ENCODE results near the gene PHKA2.

DNA sequence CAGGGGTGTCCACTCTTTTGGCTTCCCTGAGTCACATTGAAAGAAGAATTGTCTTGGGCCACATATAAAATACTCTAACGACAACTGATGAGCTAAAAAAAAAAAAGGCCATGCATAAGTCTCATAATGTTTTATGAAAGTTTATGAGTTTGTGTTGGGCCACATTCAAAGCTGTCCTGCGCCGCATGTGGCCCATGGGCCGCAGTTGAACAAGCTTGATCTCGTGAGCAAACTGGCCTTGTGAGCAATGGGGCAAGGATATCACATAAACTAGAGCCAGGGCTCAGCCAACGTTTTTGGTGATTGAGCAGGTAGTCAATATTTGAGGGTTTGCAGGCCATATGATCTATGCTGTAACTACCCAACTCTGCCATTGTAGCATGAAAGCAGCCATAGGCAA is 44.6 kb upstream of the PHKA2 start:
- TF ChIP-seq, protein P1, sequence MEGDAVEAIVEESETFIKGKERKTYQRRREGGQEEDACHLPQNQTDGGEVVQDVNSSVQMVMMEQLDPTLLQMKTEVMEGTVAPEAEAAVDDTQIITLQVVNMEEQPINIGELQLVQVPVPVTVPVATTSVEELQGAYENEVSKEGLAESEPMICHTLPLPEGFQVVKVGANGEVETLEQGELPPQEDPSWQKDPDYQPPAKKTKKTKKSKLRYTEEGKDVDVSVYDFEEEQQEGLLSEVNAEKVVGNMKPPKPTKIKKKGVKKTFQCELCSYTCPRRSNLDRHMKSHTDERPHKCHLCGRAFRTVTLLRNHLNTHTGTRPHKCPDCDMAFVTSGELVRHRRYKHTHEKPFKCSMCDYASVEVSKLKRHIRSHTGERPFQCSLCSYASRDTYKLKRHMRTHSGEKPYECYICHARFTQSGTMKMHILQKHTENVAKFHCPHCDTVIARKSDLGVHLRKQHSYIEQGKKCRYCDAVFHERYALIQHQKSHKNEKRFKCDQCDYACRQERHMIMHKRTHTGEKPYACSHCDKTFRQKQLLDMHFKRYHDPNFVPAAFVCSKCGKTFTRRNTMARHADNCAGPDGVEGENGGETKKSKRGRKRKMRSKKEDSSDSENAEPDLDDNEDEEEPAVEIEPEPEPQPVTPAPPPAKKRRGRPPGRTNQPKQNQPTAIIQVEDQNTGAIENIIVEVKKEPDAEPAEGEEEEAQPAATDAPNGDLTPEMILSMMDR (conservative IDR thresholded peaks at IDR 0.05; ENCODE audit: low read depth, low read length): no peak
- TF ChIP-seq EZH2phosphoT487 (IDR thresholded peaks at IDR 0.05; ENCODE audit: borderline replicate concordance, low read length) (no peak), EZH2 (IDR thresholded peaks at IDR 0.05; ENCODE audit: low read length, unreplicated experiment) (no peak)

All from PC-3 (cell line).